Measurements from ENCODE around the gene TF.

Gene TF

GRCh38 chr3:133835418-133835743 lies 89.2 kb downstream of the TF start:
- no peak for TF ChIP-seq EZH2phosphoT487 (conservative IDR thresholded peaks at IDR 0.05; ENCODE audit: low read length)
- TF ChIP-seq, protein P1, sequence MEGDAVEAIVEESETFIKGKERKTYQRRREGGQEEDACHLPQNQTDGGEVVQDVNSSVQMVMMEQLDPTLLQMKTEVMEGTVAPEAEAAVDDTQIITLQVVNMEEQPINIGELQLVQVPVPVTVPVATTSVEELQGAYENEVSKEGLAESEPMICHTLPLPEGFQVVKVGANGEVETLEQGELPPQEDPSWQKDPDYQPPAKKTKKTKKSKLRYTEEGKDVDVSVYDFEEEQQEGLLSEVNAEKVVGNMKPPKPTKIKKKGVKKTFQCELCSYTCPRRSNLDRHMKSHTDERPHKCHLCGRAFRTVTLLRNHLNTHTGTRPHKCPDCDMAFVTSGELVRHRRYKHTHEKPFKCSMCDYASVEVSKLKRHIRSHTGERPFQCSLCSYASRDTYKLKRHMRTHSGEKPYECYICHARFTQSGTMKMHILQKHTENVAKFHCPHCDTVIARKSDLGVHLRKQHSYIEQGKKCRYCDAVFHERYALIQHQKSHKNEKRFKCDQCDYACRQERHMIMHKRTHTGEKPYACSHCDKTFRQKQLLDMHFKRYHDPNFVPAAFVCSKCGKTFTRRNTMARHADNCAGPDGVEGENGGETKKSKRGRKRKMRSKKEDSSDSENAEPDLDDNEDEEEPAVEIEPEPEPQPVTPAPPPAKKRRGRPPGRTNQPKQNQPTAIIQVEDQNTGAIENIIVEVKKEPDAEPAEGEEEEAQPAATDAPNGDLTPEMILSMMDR (IDR thresholded peaks at IDR 0.05; ENCODE audit: insufficient read depth, low read length, poor library complexity, severe bottlenecking), result no peak
- Histone ChIP-seq H3K27me3 (ENCODE audit: low read length) (no peaks in the 10 kb centered on the region), H3F3A (ENCODE audit: insufficient read depth) (no peaks in the 10 kb centered on the region), H3K4me3 (ENCODE audit: insufficient read depth, low read length, poor library complexity, severe bottlenecking) (no peak overlapping the region), H3K9me2 (replicated peaks; ENCODE audit: insufficient read depth, low read length) (no peaks in the 10 kb centered on the region), H3K9ac (ENCODE audit: low read length) (no peak overlapping the region), H3K27ac (ENCODE audit: low read depth, low read length) (no peak overlapping the region), H4K20me1 (ENCODE audit: low read depth, low read length) (no peaks in the 10 kb centered on the region), H2AFZ (ENCODE audit: low read depth, low read length, severe bottlenecking) (no peak overlapping the region), H3K9me3 (ENCODE audit: insufficient read depth, low read length) (no peaks in the 10 kb centered on the region), H3K79me2 (ENCODE audit: insufficient read depth, low read length) (no peaks in the 10 kb centered on the region), H3K36me3 (ENCODE audit: low read length) (no peaks in the 10 kb centered on the region), H3K4me2 (ENCODE audit: low read depth, low read length, poor library complexity, severe bottlenecking) (no peak overlapping the region)

DNA sequence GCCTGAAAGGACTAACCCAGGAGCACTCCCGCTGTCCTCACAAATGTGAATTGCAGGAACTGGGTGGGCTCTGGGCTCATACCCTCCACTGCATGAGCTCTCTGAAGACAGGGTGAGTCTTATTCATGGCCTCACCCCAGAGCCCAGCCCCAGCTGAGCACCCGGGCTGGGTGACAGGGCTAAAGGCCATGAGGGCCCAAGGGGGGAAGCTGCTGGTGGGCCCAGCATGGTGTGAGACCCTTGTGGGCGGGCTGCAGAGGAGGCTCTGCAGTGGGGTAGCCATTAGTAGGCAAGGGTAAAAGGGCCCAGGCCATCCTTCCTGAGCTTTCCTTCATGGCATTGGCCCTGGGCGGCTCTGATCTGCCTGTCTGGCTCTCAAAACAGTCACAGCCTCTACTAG lies 89.8 kb downstream of the TF start:
- H3F3A ChIP-seq (ENCODE audit: insufficient read depth), result no peaks in the 10 kb centered on the region
- no peak overlapping the region for H3K4me3 ChIP-seq (ENCODE audit: insufficient read depth, low read length, poor library complexity, severe bottlenecking)
- no peak overlapping the region for H3K27ac ChIP-seq (ENCODE audit: low read depth, low read length)
- TF ChIP-seq, protein P1 (IDR thresholded peaks at IDR 0.05; ENCODE audit: insufficient read depth, low read length, poor library complexity, severe bottlenecking), result no peak
- no peak for TF ChIP-seq EZH2phosphoT487 (conservative IDR thresholded peaks at IDR 0.05; ENCODE audit: low read length)
- no peaks in the 10 kb centered on the region for H3K27me3 ChIP-seq (ENCODE audit: low read length)
- no peak overlapping the region for H3K9ac ChIP-seq (ENCODE audit: low read length)
- H4K20me1 ChIP-seq (ENCODE audit: low read depth, low read length), result no peaks in the 10 kb centered on the region
- no peaks in the 10 kb centered on the region for H3K9me2 ChIP-seq (replicated peaks; ENCODE audit: insufficient read depth, low read length)
- H3K4me2 ChIP-seq (ENCODE audit: low read depth, low read length, poor library complexity, severe bottlenecking), result no peak overlapping the region
- no peaks in the 10 kb centered on the region for H3K36me3 ChIP-seq (ENCODE audit: low read length)
- no peaks in the 10 kb centered on the region for H3K79me2 ChIP-seq (ENCODE audit: insufficient read depth, low read length)
- no peak overlapping the region for H2AFZ ChIP-seq (ENCODE audit: low read depth, low read length, severe bottlenecking)
- H3K9me3 ChIP-seq (ENCODE audit: insufficient read depth, low read length), result no peaks in the 10 kb centered on the region

- no peak for TF ChIP-seq EZH2phosphoT487 (conservative IDR thresholded peaks at IDR 0.05; ENCODE audit: low read length)
- TF ChIP-seq, protein P1 (IDR thresholded peaks at IDR 0.05; ENCODE audit: insufficient read depth, low read length, poor library complexity, severe bottlenecking), result no peak
- Histone ChIP-seq H3K9ac (ENCODE audit: low read length) (no peak overlapping the region), H3K4me2 (ENCODE audit: low read depth, low read length, poor library complexity, severe bottlenecking) (no peak overlapping the region), H3K36me3 (ENCODE audit: low read length) (no peaks in the 10 kb centered on the region), H3K9me3 (ENCODE audit: insufficient read depth, low read length) (no peaks in the 10 kb centered on the region), H2AFZ (ENCODE audit: low read depth, low read length, severe bottlenecking) (no peak overlapping the region), H3K27ac (ENCODE audit: low read depth, low read length) (no peak overlapping the region), H3K27me3 (ENCODE audit: low read length) (no peaks in the 10 kb centered on the region), H3K9me2 (replicated peaks; ENCODE audit: insufficient read depth, low read length) (no peaks in the 10 kb centered on the region), H3K4me3 (ENCODE audit: insufficient read depth, low read length, poor library complexity, severe bottlenecking) (no peak overlapping the region), H3F3A (ENCODE audit: insufficient read depth) (no peaks in the 10 kb centered on the region), H3K79me2 (ENCODE audit: insufficient read depth, low read length) (no peaks in the 10 kb centered on the region), H4K20me1 (ENCODE audit: low read depth, low read length) (no peaks in the 10 kb centered on the region)
Measured at GRCh38 chr3:133836497-133837158, 90.4 kb downstream of the TF start.
